Osteoblast (primary cell): ENCODE results near the gene ATP13A1. TPM values are rescaled to one million over a fixed set of nuclear protein-coding genes. Genes with fewer than 3 reads are reported as not detected.

Experiments used
- DNase-seq: peaks from one replicate; pipeline ENCODE4 v3.0.0; 2011; ENCODE audit warnings: low spot score, mixed read lengths; ENCODE audit not compliant: insufficient read length; ENCODE audit errors: missing footprints
- H2AFZ ChIP-seq: 2 replicates; pipeline ENCODE4 v1.6.0; 2011; ENCODE audit warnings: mild to moderate bottlenecking, low read length
- H3K27ac ChIP-seq: 2 replicates; pipeline ENCODE4 v1.5.1; 2011; ENCODE audit warnings: mild to moderate bottlenecking, low read depth, low read length, moderate library complexity
- H3K27me3 ChIP-seq: 2 replicates; pipeline ENCODE4 v1.6.0; 2012; ENCODE audit warnings: mild to moderate bottlenecking, control low read depth, inconsistent platforms, low read length, moderate library complexity; ENCODE audit not compliant: insufficient read depth
- H3K36me3 ChIP-seq: 2 replicates; pipeline ENCODE4 v1.5.1; 2011; ENCODE audit warnings: mild to moderate bottlenecking, low read length, control low read depth, moderate library complexity; ENCODE audit not compliant: insufficient read depth
- H3K4me1 ChIP-seq: 2 replicates; pipeline ENCODE4 v1.5.1; 2011; ENCODE audit warnings: mild to moderate bottlenecking, low read length, control low read depth, moderate library complexity; ENCODE audit not compliant: insufficient read depth
- H3K4me2 ChIP-seq: 2 replicates; pipeline ENCODE4 v1.6.0; 2011; ENCODE audit warnings: mild to moderate bottlenecking, low read length; ENCODE audit not compliant: insufficient read depth
- H3K4me3 ChIP-seq: fragments of 200-600 bp; sonication (generic); 3 replicates; pipeline ENCODE4 v1.5.1; 2012; ENCODE audit warnings: mild to moderate bottlenecking, low read length, inconsistent platforms; ENCODE audit not compliant: insufficient read depth
- H3K79me2 ChIP-seq: 2 replicates; pipeline ENCODE4 v1.6.0; 2012; ENCODE audit warnings: mild to moderate bottlenecking, low read length, control low read depth, inconsistent platforms; ENCODE audit not compliant: insufficient read depth
- H3K9me3 ChIP-seq: 2 replicates; pipeline ENCODE4 v1.5.1; 2011; ENCODE audit warnings: low read depth, low read length, control low read depth
- H4K20me1 ChIP-seq: 2 replicates; pipeline ENCODE4 v1.6.0; 2012; ENCODE audit warnings: mild to moderate bottlenecking, low read length, control low read depth; ENCODE audit not compliant: insufficient read depth
- total RNA-seq: library from RNA; depleted of rRNA; stranded (reverse); fragments of >200 nt; gene quantifications from 2 replicates; pipeline ENCODE4 v1.2.3, GENCODE V29; 2012
- TF ChIP-seq, protein P1 (sequence below): IDR thresholded peaks from 2 replicates; pipeline ENCODE4 v1.5.1; 2011; ENCODE audit warnings: mild to moderate bottlenecking, low read depth, low read length, moderate library complexity; ENCODE audit errors: extremely low read depth

ATP13A1 gene
- total RNA-seq, 1 donor = 65.9 TPM

DNA sequence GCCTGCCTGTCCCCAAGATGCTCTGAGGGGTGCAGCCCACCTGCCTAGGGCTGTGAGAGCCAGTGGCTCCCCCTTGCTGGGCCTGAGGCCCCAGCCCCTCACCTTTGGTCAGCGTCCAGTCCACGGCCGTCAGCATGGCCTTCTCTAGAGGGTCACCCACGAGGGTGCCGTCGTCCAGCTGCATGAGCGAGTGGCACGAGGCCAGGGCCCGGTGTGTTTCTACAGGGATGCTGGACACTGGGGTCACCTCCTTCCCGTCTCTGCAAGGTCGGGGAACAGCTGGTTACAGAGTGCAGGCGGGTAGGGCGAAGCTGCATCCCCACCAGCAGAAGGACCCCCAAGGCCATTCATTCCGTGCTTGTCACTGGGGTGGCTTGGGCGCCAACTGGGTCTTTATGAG, 9.0 kb downstream of the ATP13A1 start:
- no peak overlapping the region for H3K27ac ChIP-seq
- H3K36me3 ChIP-seq = peaks cover 77% of the 10 kb centered on the region
- peaks cover 4% of the 10 kb centered on the region for H4K20me1 ChIP-seq
- no peak overlapping the region for H2AFZ ChIP-seq
- H3K9me3 ChIP-seq = no peaks in the 10 kb centered on the region
- H3K4me1 ChIP-seq = no peaks in the 10 kb centered on the region
- no peaks in the 10 kb centered on the region for H3K27me3 ChIP-seq
- H3K4me3 ChIP-seq = no peak overlapping the region
- TF ChIP-seq, protein P1, sequence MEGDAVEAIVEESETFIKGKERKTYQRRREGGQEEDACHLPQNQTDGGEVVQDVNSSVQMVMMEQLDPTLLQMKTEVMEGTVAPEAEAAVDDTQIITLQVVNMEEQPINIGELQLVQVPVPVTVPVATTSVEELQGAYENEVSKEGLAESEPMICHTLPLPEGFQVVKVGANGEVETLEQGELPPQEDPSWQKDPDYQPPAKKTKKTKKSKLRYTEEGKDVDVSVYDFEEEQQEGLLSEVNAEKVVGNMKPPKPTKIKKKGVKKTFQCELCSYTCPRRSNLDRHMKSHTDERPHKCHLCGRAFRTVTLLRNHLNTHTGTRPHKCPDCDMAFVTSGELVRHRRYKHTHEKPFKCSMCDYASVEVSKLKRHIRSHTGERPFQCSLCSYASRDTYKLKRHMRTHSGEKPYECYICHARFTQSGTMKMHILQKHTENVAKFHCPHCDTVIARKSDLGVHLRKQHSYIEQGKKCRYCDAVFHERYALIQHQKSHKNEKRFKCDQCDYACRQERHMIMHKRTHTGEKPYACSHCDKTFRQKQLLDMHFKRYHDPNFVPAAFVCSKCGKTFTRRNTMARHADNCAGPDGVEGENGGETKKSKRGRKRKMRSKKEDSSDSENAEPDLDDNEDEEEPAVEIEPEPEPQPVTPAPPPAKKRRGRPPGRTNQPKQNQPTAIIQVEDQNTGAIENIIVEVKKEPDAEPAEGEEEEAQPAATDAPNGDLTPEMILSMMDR = no peak
- peaks cover 5% of the 10 kb centered on the region for H3K79me2 ChIP-seq
- peak; percentile 50 for DNase-seq
- H3K4me2 ChIP-seq = no peak overlapping the region

DNA sequence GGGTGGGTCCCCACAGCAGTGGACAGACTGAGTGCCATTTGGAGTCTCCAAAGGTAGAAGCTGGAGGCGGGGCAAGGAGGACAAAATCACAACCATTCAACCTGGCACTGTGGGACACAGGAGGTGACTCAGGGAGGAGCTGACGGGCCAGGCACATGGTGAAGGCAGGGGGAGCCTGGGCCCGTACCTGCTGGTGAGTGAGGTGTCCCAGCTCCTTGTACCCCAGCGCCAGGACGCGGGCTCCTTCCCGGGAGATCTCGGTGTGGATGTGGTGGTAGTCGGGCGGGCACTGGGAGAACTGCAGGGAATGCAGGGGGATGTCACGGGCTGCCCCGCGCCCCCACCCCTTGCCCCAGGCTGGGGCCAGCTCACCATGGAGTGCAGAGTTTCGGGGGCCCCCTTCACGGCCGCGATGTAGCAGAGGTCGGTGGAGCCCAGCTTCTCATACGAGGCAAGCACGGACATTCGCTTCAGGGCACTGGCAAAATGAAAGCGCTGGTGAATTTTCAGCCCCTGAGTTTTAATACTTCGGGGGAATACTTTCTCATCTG, 9.8 kb downstream of the ATP13A1 start:
- Histone ChIP-seq H3K4me3 (no peak overlapping the region), H4K20me1 (peaks cover 4% of the 10 kb centered on the region), H2AFZ (no peak overlapping the region), H3K9me3 (no peaks in the 10 kb centered on the region), H3K27ac (no peak overlapping the region), H3K4me2 (no peak overlapping the region), H3K36me3 (peaks cover 78% of the 10 kb centered on the region), H3K4me1 (no peaks in the 10 kb centered on the region), H3K27me3 (no peaks in the 10 kb centered on the region), H3K79me2 (peaks cover 4% of the 10 kb centered on the region)
- TF ChIP-seq, protein P1 = no peak
- DNase-seq = peak; percentile 71

DNA sequence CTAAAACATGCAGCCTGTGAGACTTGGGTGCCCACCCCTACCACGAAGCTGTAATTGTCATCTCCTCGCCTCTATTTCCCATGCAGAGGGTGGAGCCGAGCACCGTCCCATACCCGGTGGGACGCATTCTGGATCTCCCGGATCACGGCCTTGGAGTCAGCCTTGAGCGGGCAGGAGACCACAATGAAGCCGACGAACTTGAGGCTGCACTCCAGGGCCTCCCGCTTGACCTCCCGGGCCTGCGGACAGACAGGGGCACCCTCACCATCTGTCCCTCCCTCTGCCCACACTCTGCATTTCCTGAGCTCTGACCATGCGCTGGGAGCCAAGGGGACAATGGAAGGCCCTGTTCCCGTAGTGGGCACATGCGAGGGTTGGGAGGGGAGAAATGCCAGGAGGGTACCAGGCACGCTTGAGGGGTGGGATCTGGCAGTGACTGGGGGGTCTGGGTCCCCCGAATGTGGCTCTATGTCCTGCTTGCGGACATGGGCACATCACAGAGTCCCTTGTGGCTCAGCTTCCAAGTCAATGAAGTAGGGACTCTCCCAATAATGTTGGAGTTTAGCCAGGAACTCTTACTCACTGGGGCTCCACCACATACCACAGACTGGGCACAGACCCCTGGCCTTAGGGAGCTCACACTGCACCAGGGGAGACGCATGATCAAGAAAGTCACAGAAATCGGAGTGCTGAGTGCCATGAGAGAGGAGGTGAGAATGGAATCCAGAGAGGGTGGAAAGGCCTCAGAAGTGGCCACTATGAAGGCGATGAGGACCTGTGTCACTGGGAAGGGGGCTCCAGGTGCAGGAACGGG, 10.8 kb downstream of the ATP13A1 start:
- H3K4me2 ChIP-seq = no peak overlapping the region
- H3K27ac ChIP-seq = no peak overlapping the region
- no peaks in the 10 kb centered on the region for H3K9me3 ChIP-seq
- H3K27me3 ChIP-seq = no peaks in the 10 kb centered on the region
- peak; percentile 84 for DNase-seq
- H4K20me1 ChIP-seq = peaks cover 4% of the 10 kb centered on the region
- peaks cover 71% of the 10 kb centered on the region for H3K36me3 ChIP-seq
- H3K4me3 ChIP-seq = no peak overlapping the region
- TF ChIP-seq, protein P1 = no peak
- H2AFZ ChIP-seq = no peak overlapping the region
- H3K79me2 ChIP-seq = no peaks in the 10 kb centered on the region
- H3K4me1 ChIP-seq = no peaks in the 10 kb centered on the region

DNA sequence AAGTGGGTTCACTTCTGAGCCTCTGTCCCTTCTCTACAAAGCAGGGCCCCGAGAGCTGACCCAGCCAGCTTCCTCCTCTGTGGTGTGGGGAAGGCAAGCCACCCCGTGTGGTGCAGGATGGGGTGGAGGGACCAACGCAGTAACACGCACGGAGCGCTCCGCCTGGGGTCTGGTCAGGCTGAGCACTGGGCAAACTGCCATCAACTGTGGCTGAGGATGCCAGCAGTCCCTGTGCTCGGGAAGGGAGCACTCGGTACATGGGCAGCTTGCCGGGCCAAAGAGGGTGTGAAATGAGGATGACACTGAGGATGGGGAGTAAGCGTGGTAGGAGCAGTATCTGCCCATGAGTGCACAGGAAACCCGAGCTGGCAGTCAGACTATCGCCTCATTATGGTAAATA, 12.4 kb downstream of the ATP13A1 start:
- DNase-seq = peak; percentile 89
- H4K20me1 ChIP-seq = peaks cover 4% of the 10 kb centered on the region
- no peak overlapping the region for H3K4me3 ChIP-seq
- no peak overlapping the region for H3K4me2 ChIP-seq
- no peak overlapping the region for H2AFZ ChIP-seq
- no peak overlapping the region for H3K27ac ChIP-seq
- no peaks in the 10 kb centered on the region for H3K4me1 ChIP-seq
- H3K27me3 ChIP-seq = no peaks in the 10 kb centered on the region
- peaks cover 69% of the 10 kb centered on the region for H3K36me3 ChIP-seq
- H3K79me2 ChIP-seq = no peaks in the 10 kb centered on the region
- TF ChIP-seq, protein P1 = no peak
- H3K9me3 ChIP-seq = no peaks in the 10 kb centered on the region
